HG03521 (cell line): ENCODE results near the gene CACNA1H.

Experiments used
- ATAC-seq: cut with Tn5 transposase; IDR thresholded peaks from one replicate; pipeline ENCODE4 v1.9.1; 2021; ENCODE audit warnings: mild to moderate bottlenecking, moderate library complexity; ENCODE audit not compliant: unreplicated experiment

Gene CACNA1H

DNA sequence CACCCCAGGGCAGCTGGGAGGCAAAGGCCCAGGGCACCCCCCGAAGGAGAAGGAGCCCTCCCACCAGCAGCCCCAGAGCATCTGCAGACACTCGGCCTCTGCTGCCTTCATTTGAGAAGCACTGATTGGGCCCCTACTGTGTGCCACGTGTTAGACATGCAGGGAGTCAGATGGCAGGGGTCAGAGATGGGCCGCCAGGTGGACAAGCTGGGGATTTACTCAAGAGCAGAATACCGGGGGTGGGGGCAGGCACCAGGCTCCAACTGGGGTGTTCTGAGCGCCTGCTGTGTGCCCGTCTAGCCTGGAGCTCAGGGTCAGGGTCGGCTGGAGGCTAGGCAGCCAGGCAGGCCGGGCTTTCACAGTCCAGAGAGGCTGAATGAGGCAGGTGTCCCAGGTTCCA lies 53.4 kb downstream of the CACNA1H start:
- no peak for ATAC-seq

DNA sequence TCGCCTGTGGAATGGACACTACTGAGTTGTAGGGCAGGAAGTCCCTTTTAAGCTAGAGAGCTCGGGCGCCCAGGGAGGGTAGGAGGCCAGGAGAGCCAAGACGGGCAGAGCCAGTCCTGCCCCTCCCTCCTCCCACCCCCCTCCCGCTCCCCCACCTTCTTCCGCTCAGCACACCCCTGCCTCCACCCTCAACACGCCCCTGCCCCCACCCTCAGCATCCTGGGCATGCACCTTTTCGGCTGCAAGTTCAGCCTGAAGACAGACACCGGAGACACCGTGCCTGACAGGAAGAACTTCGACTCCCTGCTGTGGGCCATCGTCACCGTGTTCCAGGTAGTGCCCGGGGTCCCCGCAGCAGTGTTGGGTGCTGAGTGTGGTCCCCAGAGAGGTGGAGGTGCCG lies 53.9 kb downstream of the CACNA1H start:
- no peak for ATAC-seq

DNA sequence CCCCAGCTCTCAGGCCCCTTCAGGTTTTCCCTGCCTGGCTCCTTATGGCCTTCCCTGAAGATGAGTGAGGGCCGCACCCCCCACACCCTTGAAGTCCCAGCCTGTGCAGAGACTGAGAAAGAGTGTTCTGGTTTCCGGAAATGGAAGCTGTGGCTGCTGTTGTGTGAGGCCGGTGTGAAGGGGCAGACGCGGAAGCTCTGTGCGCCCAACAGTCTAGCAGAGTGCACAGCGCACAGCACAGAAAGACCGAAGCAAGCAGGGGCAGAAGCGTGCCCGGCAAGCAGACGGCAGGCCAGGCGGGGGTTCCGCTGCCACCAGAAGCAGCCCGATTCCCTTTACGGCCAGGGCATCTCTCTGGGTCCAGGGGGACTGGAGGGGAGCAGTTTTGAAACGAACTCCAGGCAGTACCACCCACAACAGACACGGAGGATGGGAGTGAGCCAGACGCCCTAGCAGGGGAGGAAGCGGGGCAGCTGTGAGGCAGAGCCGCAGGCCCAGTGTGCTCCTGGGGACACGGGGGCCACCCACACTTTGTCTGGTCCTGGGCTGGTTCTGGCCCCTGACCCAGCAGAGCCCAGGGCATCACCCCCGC lies 55.4 kb downstream of the CACNA1H start:
- ATAC-seq = no peak

DNA sequence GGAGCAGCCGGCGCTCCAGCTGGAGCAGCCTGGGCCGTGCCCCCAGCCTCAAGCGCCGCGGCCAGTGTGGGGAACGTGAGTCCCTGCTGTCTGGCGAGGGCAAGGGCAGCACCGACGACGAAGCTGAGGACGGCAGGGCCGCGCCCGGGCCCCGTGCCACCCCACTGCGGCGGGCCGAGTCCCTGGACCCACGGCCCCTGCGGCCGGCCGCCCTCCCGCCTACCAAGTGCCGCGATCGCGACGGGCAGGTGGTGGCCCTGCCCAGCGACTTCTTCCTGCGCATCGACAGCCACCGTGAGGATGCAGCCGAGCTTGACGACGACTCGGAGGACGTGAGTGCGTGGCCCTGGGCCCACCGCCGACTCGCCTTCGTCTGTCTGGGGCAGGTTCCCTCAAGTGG lies 56.2 kb downstream of the CACNA1H start:
- ATAC-seq = no peak

DNA sequence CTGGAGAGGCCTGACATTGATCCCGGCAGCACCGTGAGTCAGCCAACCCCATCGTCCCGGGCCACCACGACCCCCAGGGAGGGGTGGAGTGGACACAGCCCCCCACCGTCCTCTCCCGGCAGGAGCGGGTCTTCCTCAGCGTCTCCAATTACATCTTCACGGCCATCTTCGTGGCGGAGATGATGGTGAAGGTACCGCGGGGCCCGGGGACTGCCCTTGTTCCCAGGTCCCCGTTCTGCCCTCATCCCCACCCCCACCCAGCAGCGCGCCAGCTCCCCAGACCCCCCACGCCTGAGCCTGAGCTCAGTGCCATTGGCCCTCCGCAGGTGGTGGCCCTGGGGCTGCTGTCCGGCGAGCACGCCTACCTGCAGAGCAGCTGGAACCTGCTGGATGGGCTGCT lies 57.6 kb downstream of the CACNA1H start:
- no peak for ATAC-seq

DNA sequence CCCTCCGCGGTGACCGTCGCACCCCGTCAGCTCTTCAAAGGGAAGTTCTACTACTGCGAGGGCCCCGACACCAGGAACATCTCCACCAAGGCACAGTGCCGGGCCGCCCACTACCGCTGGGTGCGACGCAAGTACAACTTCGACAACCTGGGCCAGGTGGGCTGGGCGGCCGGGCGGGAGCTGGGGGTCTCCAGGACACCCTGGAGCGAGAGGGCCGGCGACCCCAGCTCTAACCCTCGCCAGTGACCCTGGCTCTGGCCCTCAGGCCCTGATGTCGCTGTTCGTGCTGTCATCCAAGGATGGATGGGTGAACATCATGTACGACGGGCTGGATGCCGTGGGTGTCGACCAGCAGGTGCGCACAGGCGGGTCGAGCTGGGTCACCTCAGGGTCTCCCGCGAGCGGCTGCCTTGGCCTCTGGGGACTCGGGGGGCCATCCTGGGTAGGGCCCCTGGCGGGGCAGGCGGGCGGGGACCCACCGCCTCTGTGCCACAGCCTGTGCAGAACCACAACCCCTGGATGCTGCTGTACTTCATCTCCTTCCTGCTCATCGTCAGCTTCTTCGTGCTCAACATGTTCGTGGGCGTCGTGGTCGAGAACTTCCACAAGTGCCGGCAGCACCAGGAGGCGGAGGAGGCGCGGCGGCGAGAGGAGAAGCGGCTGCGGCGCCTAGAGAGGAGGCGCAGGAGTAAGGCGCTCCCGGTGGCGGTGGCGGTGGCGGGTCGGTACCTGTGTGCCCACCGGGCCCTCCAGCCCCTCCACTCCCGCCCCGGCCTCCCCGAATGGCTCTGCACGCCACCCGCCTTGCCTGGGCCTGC lies 58.8 kb downstream of the CACNA1H start:
- no peak for ATAC-seq

DNA sequence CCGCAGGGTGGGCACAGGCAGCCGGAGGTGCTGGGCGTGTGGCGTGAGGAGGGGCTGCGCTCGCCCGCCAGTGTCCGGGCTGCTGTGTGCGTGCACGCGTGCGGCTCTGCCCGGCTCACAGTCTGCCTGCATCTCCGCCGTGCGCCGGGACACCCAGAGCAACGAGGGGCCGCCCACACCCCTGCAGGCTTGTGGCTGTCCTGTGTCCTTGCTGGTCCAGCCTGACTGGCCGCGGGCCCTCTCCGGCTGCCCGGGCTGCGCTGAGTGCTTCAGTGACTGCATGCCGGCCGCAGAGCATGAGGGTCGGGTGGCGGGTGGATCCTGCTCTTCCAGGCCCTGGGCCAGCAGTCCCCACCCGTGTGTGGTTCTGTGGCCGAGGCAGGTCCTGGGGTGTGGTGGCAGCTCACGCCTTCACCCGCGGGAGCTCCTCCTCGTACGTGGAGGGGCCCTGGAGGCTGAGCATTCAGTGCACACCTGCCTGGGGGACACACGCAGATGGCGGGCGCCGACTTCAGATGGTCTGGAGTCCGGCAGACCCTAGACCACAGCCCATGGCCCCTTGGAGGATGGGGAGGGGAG lies 59.8 kb downstream of the CACNA1H start:
- no peak for ATAC-seq

DNA sequence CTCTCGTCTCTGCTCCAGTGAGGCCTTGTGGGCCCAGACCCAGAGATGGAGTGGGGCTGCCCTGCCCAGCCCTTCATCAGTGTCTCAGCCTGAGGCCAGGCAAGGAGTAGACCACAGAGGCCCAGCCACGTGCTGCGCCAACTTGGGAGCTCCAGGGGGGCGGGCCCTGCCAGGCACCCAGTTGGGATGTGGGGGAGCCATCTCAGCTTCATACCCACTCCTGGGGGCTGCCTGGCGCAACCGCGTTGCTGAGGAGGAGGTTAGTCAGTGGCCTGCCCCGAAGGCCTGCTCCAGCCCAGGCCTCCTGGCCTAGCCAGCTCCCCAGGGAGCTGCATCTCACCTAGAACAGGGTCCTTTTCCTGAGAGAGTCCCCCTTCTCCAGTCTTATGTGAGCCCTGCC lies 60.3 kb downstream of the CACNA1H start:
- ATAC-seq = no peak

DNA sequence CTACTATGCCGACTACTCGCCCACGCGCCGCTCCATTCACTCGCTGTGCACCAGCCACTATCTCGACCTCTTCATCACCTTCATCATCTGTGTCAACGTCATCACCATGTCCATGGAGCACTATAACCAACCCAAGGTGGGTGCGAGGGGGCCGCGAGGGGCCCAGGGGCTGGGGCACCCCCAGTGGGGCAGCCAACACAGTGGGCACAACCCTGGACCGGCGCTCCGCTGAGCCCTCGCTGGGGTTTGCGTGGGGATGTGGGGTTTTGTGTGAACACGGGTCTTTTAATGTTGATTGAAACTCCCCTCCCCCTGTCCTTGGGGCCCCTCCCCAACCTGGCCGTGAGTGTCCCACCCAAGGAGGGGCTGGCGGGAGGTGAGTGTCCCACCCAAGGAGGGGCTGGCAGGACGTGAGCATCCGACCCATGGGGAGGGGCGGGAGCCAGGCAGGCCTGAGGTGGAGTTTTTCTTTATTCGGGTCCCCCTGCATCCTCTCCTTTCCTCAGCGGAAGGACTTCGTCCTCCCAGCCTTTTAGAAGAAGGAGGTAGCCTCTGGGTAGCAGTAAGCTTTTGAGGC lies 61.0 kb downstream of the CACNA1H start:
- ATAC-seq = no peak

DNA sequence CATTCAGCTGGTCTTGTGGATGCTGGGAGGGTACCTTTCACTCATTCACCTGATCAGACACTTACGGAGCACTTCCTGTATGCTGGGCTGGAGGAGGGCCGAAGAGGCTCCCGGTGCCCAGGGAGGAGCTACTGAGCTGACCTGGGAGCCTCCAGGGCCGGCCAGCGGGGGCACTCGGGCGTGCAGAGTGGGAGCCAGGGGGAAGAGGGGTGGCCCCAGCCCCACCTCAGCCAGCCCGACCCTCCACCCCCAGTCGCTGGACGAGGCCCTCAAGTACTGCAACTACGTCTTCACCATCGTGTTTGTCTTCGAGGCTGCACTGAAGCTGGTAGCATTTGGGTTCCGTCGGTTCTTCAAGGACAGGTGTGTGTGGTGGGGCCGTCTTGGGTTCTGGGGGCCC lies 61.8 kb downstream of the CACNA1H start:
- ATAC-seq = no peak

DNA sequence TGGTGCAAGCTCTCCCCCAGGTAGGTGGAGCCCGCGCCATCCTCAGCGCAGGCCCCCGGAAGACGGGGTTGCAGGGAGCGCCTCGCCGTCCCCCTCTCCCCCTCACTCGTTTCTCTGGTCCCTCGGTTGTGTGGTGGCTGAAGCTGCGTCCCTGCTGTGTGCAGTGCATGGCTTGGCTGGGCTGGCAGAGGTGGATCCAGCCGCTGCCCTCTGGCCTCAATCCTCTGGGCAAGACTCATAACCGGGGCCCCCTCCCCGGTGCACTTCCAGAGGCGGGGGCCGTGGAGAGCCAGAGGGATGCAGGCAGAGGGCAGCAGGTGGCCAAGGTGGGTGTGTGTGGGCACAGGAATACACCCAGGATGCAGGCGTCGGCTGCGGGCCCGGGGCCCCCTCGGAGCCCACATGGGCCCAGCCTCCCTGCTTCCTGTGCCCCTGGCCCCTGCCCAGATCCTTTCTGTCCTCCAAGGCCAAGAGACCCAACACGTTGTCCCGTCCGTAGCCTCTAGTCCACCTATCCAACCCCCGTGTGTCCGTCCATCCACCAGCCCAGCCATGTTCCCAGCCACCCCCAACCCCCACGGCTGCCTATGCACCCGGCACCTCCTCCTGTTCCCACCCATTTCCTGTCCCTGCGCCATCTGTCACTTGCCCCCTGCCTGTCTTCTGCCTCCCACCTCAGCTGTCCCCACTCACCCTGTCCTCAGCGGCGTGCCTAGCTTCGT lies 62.8 kb downstream of the CACNA1H start:
- no peak for ATAC-seq

DNA sequence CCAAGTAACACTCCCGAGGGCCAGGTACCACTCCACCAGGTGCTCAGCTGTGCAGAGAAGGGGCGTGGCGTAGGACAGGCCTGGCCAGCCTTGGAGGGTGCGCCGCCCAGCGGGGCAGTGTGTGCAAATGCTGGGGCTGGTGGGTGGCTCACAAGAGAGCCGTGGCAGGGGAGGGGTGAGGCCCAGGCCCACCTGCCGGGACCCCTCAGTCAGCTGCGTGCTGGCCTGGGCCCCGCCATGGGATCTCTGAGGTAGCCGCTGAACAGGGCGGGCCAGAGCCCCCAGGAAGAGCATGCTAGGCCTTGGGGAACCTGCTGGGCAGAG lies 63.4 kb downstream of the CACNA1H start:
- ATAC-seq = no peak

DNA sequence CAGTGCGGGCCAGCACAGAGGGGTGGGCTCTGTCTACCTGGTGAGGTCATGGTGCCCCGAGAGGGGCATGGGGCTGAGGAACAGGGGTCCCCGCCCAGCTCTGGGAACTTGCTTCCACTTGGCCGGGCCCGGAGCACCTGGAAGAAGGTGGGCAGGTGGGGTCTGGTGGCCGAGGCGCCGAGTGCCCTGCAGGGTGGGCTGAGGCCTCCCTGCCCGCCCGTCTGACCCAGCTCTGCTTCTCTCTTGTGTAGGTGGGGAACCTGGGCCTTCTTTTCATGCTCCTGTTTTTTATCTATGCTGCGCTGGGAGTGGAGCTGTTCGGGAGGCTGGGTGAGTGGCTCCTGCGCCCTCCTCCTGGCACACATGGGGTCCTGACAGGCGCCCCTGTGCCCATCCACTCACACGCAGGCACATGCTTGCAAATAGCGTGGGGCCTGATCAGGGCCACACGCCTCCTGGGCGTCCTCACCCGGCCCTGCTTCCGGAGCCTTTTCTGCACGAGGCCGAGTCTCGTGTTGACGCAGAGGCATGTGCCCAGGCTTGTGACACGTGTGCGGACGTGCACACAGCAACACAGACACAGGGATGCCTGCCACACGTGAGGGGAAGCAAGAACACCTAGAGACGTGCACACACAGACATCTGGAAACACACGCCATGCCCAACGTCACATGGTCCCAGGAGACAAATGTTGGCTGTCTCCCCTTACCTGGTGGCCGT lies 63.9 kb downstream of the CACNA1H start:
- ATAC-seq = no peak

DNA sequence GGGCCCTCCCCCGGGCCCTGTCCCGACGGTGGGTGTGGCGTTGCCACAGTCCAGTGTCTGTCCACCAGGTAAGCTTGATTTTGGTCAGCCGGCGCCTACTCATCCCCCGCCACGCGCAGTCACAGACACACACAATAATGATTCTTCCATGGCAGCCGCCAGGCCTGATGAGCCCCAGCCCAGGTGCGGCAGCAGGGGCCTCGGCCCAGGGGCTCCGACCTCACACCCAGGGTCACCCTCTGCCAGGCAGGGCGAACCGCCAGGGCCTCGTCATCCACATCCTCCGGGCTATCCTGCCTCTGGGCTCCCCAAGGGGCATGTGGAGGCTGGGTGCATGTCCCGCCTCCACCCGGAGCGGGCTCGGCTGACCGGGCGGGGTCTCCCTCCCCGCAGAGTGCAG lies 64.6 kb downstream of the CACNA1H start:
- ATAC-seq = no peak

DNA sequence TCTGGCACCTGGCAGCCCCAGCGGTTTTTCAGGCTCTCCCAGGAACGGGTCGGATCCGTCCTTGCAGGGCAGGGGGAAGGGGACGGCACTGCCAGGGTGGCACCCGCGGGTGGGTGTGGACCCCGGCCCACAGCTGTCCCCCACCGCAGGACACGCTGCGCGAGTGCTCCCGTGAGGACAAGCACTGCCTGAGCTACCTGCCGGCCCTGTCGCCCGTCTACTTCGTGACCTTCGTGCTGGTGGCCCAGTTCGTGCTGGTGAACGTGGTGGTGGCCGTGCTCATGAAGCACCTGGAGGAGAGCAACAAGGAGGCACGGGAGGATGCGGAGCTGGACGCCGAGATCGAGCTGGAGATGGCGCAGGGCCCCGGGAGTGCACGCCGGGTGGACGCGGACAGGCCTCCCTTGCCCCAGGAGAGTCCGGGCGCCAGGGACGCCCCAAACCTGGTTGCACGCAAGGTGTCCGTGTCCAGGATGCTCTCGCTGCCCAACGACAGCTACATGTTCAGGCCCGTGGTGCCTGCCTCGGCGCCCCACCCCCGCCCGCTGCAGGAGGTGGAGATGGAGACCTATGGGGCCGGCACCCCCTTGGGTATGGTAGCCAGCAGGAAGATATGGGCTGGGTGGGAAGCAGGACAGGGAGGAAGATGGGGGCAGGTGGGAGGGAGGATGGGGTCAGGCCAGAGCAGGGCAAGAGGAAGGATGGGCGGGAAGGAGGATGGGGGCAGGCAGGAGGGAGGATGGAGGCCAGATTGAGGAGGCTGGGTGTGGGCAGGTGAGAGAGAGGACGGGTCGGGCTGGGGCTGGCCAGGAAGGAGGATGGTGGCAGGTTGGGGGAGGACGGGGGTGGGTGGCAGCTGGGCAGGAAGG lies 65.4 kb downstream of the CACNA1H start:
- ATAC-seq = no peak

DNA sequence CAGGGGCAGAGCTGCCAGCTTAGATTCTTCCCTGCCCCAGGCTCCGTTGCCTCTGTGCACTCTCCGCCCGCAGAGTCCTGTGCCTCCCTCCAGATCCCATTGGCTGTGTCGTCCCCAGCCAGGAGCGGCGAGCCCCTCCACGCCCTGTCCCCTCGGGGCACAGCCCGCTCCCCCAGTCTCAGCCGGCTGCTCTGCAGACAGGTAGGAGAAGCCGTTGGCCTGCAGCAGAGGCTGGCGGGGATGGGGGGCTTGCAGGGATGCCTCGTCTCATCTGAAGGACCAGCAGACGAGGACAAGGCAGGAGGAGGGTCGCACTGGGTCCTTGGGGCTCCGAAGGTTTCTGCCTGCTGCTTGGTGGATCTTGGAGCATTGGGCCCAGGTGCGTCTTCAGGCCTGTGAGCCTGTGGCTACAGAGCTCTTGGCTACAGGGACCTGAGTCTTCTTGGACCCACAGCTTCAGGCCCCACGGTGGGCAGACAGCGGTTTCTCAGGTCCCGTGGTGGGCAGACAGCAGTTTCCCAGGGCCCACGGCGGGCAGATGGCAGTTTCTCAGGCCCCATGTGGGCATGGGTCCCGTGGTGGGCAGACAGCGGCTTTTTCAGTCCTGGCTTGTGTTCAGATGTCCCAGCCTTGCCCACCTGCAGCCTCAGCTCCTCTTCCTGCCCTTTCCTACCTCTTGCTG lies 66.2 kb downstream of the CACNA1H start:
- no peak for ATAC-seq

DNA sequence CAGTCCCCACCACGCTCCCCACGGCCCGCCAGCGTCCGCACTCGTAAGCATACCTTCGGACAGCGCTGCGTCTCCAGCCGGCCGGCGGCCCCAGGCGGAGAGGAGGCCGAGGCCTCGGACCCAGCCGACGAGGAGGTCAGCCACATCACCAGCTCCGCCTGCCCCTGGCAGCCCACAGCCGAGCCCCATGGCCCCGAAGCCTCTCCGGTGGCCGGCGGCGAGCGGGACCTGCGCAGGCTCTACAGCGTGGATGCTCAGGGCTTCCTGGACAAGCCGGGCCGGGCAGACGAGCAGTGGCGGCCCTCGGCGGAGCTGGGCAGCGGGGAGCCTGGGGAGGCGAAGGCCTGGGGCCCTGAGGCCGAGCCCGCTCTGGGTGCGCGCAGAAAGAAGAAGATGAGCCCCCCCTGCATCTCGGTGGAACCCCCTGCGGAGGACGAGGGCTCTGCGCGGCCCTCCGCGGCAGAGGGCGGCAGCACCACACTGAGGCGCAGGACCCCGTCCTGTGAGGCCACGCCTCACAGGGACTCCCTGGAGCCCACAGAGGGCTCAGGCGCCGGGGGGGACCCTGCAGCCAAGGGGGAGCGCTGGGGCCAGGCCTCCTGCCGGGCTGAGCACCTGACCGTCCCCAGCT lies 67.3 kb downstream of the CACNA1H start:
- no peak for ATAC-seq

DNA sequence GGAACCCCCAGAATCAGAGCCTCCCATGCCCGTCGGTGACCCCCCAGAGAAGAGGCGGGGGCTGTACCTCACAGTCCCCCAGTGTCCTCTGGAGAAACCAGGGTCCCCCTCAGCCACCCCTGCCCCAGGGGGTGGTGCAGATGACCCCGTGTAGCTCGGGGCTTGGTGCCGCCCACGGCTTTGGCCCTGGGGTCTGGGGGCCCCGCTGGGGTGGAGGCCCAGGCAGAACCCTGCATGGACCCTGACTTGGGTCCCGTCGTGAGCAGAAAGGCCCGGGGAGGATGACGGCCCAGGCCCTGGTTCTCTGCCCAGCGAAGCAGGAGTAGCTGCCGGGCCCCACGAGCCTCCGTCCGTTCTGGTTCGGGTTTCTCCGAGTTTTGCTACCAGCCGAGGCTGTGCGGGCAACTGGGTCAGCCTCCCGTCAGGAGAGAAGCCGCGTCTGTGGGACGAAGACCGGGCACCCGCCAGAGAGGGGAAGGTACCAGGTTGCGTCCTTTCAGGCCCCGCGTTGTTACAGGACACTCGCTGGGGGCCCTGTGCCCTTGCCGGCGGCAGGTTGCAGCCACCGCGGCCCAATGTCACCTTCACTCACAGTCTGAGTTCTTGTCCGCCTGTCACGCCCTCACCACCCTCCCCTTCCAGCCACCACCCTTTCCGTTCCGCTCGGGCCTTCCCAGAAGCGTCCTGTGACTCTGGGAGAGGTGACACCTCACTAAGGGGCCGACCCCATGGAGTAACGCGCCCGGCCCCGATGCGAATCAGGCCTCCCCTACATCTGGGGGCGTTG lies 68.1 kb downstream of the CACNA1H start:
- no peak for ATAC-seq
